HepG2 (cell line): ENCODE results near the gene KANSL1. TPM values are rescaled to one million over a fixed set of nuclear protein-coding genes. Genes with fewer than 3 reads are reported as not detected.
A peak's percentile ranks its signal among the peaks of the same experiment; 100 is the strongest.

Source experiments
- CBFB ChIP-seq: sonication (generic); formaldehyde crosslinking; IDR thresholded peaks from 2 replicates; pipeline ENCODE4 v1.4.0; 2020; ENCODE audit warnings: missing genetic modification reagents
- EP300 ChIP-seq, 3 experiments: sonication (generic) in 1 of 3; formaldehyde crosslinking in 1 of 3; IDR thresholded peaks; 2 replicates each; pipeline versions ENCODE4 v1.5.1 to v1.6.1; 2011 to 2020; ENCODE audit warnings: low read depth in 2 of 3, low read length in 2 of 3, borderline replicate concordance in 1 of 3, improper control_type of control experiment in 1 of 3, mild to moderate bottlenecking in 1 of 3, missing genetic modification reagents in 1 of 3, moderate library complexity in 1 of 3
- MTF2 ChIP-seq: sonication (generic); formaldehyde crosslinking; IDR thresholded peaks from 2 replicates; pipeline ENCODE4 v1.5.0; 2020; ENCODE audit warnings: missing genetic modification reagents, borderline replicate concordance
- TAF15 ChIP-seq: fragments of 200-400 bp; formaldehyde crosslinking; IDR thresholded peaks from one replicate; pipeline ENCODE4 v1.6.1; 2018; ENCODE audit warnings: mild to moderate bottlenecking, low read depth, low read length; ENCODE audit not compliant: poor library complexity, severe bottlenecking
- TSC22D2 ChIP-seq: sonication (generic); formaldehyde crosslinking; IDR thresholded peaks from 2 replicates; pipeline ENCODE4 v1.5.1; 2020; ENCODE audit warnings: missing genetic modification reagents, mild to moderate bottlenecking, borderline replicate concordance
- U2AF2 ChIP-seq: fragments of 200-400 bp; formaldehyde crosslinking; IDR thresholded peaks from 2 replicates; pipeline ENCODE4 v1.6.1; 2017; ENCODE audit warnings: low read depth, mild to moderate bottlenecking, low read length
- polyA plus RNA-seq, 8 experiments: library from polyadenylated mRNA; depleted of rRNA in 3 of 8; stranded (reverse) in 7 of 8; unstranded in 1 of 8; fragments of >200 nt; fragmentation: Illumina TruSeq in 4 of 8; extraction: Trizol in 4 of 8; gene quantifications; 2 replicates each; pipeline versions ENCODE4 v1.2.1 to v1.2.3, GENCODE V29; 2011 to 2016; ENCODE audit warnings: low read depth in 4 of 8, missing spikeins in 1 of 8, mixed read lengths in 1 of 8; ENCODE audit not compliant: insufficient read depth in 1 of 8
- total RNA-seq, 5 experiments: library from RNA; depleted of rRNA; stranded (reverse); fragments of >200 nt; fragmentation: Illumina TruSeq; extraction: Trizol; gene quantifications; 2 replicates each; pipeline ENCODE4 v1.2.3, GENCODE V29; 2016; ENCODE audit warnings: low read depth in 1 of 5
- TF ChIP-seq, protein P1 (sequence below): sonication (generic); formaldehyde crosslinking; IDR thresholded peaks from 2 replicates; pipeline ENCODE4 v1.5.0; 2020; ENCODE audit warnings: mild to moderate bottlenecking, missing genetic modification reagents, borderline replicate concordance
- TF ChIP-seq, protein P2 (sequence below): sonication (generic); formaldehyde crosslinking; IDR thresholded peaks from 2 replicates; pipeline ENCODE4 v1.9.0; 2022; ENCODE audit warnings: low read depth, missing genetic modification reagents
- TF ChIP-seq, protein P3 (sequence below): sonication (generic); formaldehyde crosslinking; IDR thresholded peaks from 2 replicates; pipeline ENCODE4 v1.5.1; 2020; ENCODE audit warnings: missing genetic modification reagents, mild to moderate bottlenecking, borderline replicate concordance
- TF ChIP-seq, protein P4 (sequence below): sonication (generic); formaldehyde crosslinking; IDR thresholded peaks from 2 replicates; pipeline ENCODE4 v1.5.1; 2020; ENCODE audit warnings: missing genetic modification reagents, mild to moderate bottlenecking, borderline replicate concordance

Gene KANSL1
- total and polyA plus RNA-seq, 2 of the 13 experiments (the other 11 are each of a cell fraction or from before 2014, with no cell fraction given): 24.0 to 59.6 TPM

DNA sequence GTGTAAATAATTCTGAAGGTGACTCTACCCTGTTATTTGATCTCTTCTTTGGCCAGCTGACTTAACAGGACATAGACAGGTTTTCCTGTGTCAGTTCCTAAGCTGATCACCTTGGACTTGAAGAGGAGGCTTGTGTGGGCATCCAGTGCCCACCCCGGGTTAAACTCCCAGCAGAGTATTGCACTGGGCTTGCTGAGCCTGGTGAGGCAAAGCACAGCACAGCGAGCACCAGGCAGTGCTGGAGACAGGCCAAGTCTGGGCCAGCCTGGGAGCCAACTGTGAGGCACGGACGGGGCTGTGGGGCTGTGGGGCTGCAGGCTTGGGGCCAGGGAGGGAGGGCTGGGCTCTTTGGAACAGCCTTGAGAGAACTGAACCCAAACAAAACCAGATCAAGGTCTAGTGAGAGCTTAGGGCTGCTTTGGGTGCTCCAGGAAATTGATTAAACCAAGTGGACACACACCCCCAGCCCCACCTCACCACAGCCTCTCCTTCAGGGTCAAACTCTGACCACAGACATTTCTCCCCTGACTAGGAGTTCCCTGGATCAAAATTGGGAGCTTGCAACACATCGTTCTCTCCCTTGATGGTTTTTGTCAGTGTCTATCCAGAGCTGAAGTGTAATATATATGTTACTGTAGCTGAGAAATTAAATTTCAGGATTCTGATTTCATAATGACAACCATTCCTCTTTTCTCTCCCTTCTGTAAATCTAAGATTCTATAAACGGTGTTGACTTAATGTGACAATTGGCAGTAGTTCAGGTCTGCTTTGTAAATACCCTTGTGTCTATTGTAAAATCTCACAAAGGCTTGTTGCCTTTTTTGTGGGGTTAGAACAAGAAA is 189.1 kb downstream of the KANSL1 start (continued):
- TF ChIP-seq, protein P1, sequence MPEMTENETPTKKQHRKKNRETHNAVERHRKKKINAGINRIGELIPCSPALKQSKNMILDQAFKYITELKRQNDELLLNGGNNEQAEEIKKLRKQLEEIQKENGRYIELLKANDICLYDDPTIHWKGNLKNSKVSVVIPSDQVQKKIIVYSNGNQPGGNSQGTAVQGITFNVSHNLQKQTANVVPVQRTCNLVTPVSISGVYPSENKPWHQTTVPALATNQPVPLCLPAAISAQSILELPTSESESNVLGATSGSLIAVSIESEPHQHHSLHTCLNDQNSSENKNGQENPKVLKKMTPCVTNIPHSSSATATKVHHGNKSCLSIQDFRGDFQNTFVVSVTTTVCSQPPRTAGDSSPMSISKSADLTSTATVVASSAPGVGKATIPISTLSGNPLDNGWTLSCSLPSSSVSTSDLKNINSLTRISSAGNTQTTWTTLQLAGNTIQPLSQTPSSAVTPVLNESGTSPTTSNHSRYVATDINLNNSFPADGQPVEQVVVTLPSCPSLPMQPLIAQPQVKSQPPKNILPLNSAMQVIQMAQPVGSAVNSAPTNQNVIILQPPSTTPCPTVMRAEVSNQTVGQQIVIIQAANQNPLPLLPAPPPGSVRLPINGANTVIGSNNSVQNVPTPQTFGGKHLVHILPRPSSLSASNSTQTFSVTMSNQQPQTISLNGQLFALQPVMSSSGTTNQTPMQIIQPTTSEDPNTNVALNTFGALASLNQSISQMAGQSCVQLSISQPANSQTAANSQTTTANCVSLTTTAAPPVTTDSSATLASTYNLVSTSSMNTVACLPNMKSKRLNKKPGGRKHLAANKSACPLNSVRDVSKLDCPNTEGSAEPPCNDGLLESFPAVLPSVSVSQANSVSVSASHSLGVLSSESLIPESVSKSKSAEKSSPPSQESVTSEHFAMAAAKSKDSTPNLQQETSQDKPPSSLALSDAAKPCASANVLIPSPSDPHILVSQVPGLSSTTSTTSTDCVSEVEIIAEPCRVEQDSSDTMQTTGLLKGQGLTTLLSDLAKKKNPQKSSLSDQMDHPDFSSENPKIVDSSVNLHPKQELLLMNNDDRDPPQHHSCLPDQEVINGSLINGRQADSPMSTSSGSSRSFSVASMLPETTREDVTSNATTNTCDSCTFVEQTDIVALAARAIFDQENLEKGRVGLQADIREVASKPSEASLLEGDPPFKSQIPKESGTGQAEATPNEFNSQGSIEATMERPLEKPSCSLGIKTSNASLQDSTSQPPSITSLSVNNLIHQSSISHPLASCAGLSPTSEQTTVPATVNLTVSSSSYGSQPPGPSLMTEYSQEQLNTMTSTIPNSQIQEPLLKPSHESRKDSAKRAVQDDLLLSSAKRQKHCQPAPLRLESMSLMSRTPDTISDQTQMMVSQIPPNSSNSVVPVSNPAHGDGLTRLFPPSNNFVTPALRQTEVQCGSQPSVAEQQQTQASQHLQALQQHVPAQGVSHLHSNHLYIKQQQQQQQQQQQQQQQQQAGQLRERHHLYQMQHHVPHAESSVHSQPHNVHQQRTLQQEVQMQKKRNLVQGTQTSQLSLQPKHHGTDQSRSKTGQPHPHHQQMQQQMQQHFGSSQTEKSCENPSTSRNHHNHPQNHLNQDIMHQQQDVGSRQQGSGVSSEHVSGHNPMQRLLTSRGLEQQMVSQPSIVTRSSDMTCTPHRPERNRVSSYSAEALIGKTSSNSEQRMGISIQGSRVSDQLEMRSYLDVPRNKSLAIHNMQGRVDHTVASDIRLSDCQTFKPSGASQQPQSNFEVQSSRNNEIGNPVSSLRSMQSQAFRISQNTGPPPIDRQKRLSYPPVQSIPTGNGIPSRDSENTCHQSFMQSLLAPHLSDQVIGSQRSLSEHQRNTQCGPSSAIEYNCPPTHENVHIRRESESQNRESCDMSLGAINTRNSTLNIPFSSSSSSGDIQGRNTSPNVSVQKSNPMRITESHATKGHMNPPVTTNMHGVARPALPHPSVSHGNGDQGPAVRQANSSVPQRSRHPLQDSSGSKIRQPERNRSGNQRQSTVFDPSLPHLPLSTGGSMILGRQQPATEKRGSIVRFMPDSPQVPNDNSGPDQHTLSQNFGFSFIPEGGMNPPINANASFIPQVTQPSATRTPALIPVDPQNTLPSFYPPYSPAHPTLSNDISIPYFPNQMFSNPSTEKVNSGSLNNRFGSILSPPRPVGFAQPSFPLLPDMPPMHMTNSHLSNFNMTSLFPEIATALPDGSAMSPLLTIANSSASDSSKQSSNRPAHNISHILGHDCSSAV (CRISPR knock-in tag): no peak
- TF ChIP-seq, protein P2, sequence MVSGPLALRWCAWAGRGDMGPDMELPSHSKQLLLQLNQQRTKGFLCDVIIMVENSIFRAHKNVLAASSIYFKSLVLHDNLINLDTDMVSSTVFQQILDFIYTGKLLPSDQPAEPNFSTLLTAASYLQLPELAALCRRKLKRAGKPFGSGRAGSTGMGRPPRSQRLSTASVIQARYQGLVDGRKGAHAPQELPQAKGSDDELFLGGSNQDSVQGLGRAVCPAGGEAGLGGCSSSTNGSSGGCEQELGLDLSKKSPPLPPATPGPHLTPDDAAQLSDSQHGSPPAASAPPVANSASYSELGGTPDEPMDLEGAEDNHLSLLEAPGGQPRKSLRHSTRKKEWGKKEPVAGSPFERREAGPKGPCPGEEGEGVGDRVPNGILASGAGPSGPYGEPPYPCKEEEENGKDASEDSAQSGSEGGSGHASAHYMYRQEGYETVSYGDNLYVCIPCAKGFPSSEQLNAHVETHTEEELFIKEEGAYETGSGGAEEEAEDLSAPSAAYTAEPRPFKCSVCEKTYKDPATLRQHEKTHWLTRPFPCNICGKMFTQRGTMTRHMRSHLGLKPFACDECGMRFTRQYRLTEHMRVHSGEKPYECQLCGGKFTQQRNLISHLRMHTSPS (CRISPR knock-in tag): peak; percentile 95
- peak in 1 of 2 experiments; percentile 77; a peak in 2 of 4 replicates for TF ChIP-seq EP300 (IDR thresholded peaks at IDR 0.05; ENCODE audit: low read depth in 2 of 2, low read length in 2 of 2)
- TF ChIP-seq EP300 (CRISPR knock-in tag; IDR thresholded peaks at IDR 0.05; ENCODE audit: borderline replicate concordance): 0 out of 2 replicates have a peak, but pooled peaks have one; percentile 29
- TF ChIP-seq, protein P3, sequence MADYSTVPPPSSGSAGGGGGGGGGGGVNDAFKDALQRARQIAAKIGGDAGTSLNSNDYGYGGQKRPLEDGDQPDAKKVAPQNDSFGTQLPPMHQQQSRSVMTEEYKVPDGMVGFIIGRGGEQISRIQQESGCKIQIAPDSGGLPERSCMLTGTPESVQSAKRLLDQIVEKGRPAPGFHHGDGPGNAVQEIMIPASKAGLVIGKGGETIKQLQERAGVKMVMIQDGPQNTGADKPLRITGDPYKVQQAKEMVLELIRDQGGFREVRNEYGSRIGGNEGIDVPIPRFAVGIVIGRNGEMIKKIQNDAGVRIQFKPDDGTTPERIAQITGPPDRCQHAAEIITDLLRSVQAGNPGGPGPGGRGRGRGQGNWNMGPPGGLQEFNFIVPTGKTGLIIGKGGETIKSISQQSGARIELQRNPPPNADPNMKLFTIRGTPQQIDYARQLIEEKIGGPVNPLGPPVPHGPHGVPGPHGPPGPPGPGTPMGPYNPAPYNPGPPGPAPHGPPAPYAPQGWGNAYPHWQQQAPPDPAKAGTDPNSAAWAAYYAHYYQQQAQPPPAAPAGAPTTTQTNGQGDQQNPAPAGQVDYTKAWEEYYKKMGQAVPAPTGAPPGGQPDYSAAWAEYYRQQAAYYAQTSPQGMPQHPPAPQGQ: no peak
- TF ChIP-seq, protein P4, sequence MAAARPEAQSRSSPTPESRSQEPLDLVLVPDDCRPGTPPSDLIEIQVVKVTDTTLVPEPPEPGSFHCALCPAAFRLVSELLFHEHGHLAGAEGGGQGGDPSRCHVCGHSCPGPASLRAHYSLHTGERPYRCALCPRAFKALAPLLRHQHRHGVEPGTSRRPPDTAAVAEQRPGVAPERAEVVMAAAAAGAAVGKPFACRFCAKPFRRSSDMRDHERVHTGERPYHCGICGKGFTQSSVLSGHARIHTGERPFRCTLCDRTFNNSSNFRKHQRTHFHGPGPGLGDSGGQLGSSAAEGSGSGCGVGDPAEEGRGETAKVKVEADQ (CRISPR knock-in tag): no peak
- TF ChIP-seq U2AF2: no peak
- no peak for TF ChIP-seq CBFB (CRISPR knock-in tag)
- TF ChIP-seq TAF15: no peak
- TF ChIP-seq TSC22D2: peak; percentile 68; the same call in 1 of the 2 replicates
- no peak for TF ChIP-seq MTF2 (CRISPR knock-in tag)
